Right lobe of liver (tissue), 4 donors: ENCODE results near the gene FOXD1.

Experiments
- CTCF ChIP-seq, 4 donors: fragments of 200-600 bp in 3 of 4; fragments of 450-650 bp in 1 of 4; IDR thresholded peaks; one replicate each; pipeline versions ENCODE4 v1.5.1 to v1.8.0; 2016 to 2022; ENCODE audit warnings: antibody characterized with exemption in 4 of 4, mild to moderate bottlenecking in 2 of 4
- POLR2A ChIP-seq: fragments of 450-650 bp; IDR thresholded peaks from one replicate; pipeline ENCODE4 v1.6.1; 2017; ENCODE audit warnings: antibody characterized with exemption, mild to moderate bottlenecking
- donor health status: DM: no; HTN: no; CAD: no.
- donor health status: DM: no; HTN: no; CAD: no.
- donor health status: DM: no; HTN: yes; CAD: no.

- TF ChIP-seq CTCF (IDR thresholded peaks at IDR 0.05) = no peak
- TF ChIP-seq POLR2A = no peak
Observed at GRCh38 chr5:73471654-73472053, 23.1 kb upstream of the FOXD1 start.
